Iris pigment epithelial cell (primary cell): ENCODE measurements around the gene ITGA6.

Experiments
- DNase-seq: peaks from one replicate; pipeline ENCODE4 v3.0.0-alpha.2; 2011; ENCODE audit warnings: low read depth

The ITGA6 gene

GRCh38 chr2:172416447-172417058 is 10.8 kb upstream of the ITGA6 start:
- no peak for DNase-seq

DNA sequence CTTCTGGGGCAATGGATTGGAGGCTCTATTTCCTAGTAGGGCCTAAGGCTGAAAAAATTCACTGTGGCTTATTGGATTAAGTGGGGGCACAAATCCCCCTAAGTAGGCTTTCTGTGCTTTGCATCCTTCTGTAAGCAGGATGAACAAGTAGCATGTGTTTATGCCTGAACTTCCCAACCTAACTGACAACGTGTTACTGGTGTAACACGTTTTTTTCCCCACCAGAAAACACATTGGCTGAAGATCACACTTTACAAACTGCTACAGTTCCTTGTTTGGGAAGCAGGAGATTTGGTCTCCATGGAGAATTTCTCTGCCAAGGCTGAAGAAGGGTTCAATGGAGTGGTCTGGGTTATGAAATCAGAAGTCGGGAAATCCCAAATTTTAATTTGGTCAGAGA is 7.2 kb upstream of the ITGA6 start:
- DNase-seq, result no peak

GRCh38 chr2:172423160-172423559 is 4.2 kb upstream of the ITGA6 start:
- no peak for DNase-seq

DNA sequence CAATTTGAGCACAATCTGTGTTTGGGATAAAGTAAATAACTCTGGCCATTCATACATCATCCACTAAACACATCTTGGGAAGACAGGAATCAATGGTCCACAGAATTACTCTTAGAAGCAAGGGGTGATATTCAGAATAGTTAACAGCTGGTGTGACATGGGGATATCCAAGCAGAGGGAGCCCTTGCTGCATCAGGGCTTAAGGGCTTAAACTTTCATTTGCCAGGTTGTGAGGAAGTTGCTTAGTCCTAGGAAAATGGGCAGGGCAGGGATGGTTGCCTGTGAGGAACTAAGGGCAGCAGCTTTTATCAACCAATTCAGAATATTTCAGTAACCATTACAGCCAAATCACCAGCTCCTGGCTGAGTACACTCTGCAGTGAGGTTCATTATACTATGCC is 2.0 kb upstream of the ITGA6 start:
- no peak for DNase-seq

DNA sequence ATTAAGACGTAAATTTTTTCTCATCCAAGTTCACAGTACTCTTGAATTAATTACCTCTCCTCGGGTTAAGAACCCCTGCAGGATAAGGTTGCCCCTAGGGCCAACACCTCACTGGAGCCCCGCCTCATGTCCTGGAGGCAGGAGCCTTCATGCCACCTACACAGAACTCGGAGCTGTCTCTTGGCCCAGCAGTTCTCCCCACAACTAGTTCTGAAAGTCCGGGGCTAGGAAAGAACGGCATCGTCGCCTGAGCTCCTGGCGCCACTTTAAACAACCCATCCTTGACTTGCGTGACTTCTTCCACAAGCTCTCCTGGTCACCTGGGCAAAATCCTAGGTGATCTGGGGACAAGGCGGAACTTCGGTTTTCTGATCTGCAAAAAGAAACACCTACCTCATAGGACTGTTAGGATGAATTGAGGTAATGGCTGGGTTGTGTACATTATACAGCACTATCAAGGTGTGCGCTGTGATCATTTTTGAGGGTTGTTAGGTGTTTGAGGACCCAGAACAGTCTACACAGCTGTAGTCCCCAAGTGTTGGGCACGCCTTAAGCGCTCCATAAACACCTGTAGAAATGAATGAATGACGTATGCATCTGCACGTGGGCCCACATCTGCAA is 641 bp upstream of the ITGA6 start:
- no peak for DNase-seq

DNA sequence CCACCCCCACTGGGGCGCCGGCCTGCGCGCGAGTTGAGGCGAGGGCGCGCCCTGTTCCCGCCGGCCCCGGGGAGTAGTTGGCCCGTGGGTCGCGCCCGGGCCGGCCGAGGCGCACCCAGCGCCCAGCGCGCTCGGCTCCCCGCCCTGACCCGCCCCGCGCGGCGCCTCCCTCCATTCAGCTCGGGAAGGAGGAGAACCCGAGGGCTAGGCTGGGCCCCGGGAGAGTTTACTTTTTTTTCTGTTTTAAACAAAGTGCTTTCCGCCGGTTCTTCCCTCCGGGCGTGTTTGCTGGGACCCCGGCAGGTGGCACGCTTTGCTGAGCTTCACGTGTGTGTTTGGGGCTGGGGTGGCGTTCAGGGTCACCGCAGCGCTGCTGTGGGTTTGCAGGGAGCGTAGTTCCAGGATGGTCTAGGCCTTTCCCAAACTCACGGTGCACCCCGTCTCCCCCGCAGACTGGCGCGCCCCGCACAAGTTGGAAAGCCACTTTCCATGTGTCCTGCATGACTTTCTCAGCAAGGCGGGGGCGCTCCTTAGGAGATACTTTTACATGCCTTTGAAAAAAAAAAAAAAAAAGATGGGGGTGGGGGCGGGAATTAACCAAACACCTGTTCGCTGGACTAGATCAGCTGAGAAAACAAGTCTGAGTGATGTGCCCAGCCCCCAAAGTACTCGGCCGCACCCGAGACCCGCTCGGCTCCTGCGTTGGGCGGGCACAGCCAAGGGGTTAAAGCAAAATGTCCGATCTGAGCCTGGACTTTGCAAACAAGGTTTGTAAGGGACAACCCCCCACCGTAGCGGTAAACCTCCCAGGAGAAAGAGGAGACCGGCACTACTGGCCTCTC is 825 bp downstream of the ITGA6 start:
- DNase-seq, result peak; percentile 26

GRCh38 chr2:172428832-172429210 is 1.4 kb downstream of the ITGA6 start:
- DNase-seq, result no peak

DNA sequence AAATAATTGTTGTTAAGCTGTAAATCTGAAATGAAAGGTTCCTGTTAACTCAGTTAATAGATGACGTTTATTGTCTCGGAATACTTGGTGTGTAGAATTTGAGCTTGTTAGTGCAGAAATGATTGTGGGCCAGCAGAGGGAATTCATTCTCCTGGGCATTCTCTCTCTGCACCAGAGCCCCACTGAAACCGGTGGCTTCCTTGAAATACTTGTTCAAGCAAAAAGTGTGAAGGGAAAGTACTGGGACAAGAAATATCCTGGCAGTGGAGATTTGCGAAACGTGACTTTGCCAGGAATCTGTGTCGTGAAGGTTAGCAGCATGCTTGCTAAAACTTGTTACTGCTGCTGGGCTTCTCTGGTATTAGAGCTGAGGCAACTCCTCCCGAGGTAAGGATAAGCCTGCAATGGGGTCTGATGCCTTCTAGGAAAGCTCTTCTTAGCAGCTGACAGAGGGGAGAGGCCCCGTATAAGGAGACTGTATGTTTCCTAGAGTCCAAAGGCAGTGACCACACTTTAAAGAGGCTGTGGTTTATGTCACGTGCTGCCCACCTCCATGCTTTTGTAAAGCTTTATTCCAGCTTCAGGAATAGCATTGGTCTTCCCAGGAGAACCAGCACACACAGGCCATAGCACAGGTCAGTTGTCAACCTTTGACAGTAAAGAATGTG is 2.0 kb downstream of the ITGA6 start:
- peak; percentile 23 for DNase-seq

GRCh38 chr2:172430027-172430426 is 2.6 kb downstream of the ITGA6 start:
- DNase-seq, result no peak

GRCh38 chr2:172430678-172431077 is 3.3 kb downstream of the ITGA6 start:
- no peak for DNase-seq

- DNase-seq, result no peak
Observed at GRCh38 chr2:172431463-172431862, 4.1 kb downstream of the ITGA6 start.

GRCh38 chr2:172431993-172432392 is 4.6 kb downstream of the ITGA6 start:
- DNase-seq, result no peak

DNA sequence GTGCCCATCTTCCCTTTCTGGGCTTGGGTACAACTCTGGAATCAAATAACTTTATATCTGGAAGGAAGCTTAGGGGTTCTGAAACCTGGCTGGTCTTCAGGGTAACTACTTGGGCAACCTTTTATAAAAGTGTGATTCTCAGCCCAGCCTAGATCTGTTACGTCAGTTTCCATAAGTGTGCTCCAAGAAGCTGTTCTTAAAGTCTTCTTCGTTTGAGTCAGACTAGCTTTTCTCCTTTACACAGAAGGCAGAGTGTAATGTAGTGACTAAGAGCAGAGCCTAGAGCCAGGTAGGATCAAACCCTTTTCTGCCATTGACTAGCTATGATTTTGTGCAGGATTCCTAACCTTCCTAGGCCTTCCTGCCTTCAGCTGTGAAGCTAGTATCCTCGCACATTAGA is 5.8 kb downstream of the ITGA6 start:
- no peak for DNase-seq

- peak; percentile 34 for DNase-seq
Observed at GRCh38 chr2:172434821-172435605, 7.6 kb downstream of the ITGA6 start.

DNA sequence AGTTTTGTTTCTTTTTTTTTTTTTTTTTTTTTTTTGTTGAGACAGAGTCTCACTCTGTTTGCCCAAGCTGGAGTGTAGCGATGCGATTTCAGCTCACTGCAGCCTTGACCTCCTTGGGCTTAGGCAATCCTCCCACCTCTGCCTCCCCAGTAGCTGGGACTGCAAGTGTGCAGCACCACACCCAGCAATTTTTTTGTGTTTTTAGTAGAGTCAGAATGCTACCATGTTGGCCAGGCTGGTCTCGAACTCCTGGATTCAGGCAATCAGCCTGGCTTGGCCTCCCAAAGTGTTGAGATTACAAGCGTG is 8.2 kb downstream of the ITGA6 start:
- DNase-seq, result no peak

DNA sequence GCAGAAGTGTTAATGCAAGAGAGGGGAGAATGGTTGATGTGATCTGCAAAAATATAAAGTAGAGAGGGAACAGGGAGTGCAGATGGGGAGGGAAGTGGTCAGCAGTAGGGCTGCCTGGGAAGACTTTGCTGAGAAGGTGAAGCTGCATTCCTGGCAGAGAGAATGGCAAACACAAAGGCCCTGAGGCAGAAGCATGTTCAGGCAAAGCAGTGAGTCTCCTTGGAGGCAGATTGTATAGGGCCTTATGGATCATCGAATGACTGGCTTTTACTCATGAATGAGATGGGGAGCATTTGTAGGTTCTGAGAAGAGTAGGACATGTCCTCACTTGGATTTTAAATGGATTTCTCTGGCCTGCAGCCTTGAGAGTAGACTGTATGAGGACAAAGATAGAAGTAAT is 9.5 kb downstream of the ITGA6 start:
- DNase-seq, result no peak

GRCh38 chr2:172437419-172438341 is 10.3 kb downstream of the ITGA6 start:
- peak; percentile 33 for DNase-seq

- DNase-seq, result peak; percentile 74
Observed at GRCh38 chr2:172438741-172439508, 11.5 kb downstream of the ITGA6 start.

DNA sequence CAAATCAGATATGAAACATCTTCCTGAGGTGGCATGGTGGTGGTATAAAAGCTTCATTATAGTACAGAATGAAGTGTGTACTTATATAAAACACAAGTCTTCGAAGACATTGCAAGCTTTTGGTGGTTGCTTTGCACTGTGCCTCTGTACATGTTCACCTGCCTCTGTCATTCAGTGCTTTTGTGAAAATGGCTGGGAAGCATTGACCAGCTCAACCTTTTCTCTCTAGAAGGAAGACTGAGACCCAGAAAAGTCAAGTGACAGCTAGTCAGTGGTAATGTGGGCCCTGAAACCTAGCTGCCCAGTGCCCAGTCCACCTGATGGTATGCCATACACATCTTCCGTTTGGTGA is 12.1 kb downstream of the ITGA6 start:
- no peak for DNase-seq

DNA sequence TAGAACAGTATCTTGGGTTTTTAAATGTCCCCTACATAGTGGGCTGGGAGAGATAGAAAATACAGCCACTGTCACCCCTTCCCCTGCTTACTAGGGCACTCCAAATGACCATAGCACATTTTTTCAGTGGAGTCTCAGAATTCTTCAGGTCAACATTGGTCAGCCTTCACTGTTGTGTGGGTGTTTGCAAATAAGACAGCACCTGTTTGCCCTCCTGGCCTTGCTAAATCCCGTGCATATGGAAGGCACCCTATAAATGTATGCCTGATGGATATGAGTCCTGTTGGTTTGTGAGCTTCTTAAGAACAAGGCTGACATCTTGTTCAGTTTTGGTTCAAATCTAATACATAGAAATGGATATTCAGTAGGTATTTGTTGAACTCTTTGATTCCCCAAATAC is 12.5 kb downstream of the ITGA6 start:
- DNase-seq, result no peak
